NB4 (cell line): Measurements from ENCODE around the gene OR10H1.
A peak's percentile ranks its signal among the peaks of the same experiment; 100 is the strongest.
"Not testable (repeated sequence)": the region's sequence is repeated elsewhere in the genome, so short reads cannot be mapped to it uniquely, and the experiment has no call there.

ENCODE experiments used
- DNase-seq: peaks from one replicate; pipeline ENCODE4 v3.0.0; 2010; ENCODE audit warnings: low read depth
- H3K4me3 ChIP-seq: one replicate; pipeline ENCODE4 v1.5.1; 2011; ENCODE audit warnings: mild to moderate bottlenecking, low read depth, low read length, moderate library complexity
- CTCF ChIP-seq: IDR thresholded peaks from one replicate; pipeline ENCODE4 v1.5.1; 2012; ENCODE audit warnings: low read depth, low read length
- MYC ChIP-seq: IDR thresholded peaks from 2 replicates; pipeline ENCODE4 v1.6.1; 2011; ENCODE audit warnings: low read depth, low read length
- POLR2A ChIP-seq: IDR thresholded peaks from 2 replicates; pipeline ENCODE4 v1.6.1; 2011; ENCODE audit warnings: mild to moderate bottlenecking; ENCODE audit not compliant: insufficient read length; ENCODE audit errors: extremely low read depth
- TF ChIP-seq, protein P1 (sequence below): IDR thresholded peaks from 2 replicates; pipeline ENCODE4 v1.6.1; 2011; ENCODE audit warnings: low read depth, low read length

OR10H1 gene

DNA sequence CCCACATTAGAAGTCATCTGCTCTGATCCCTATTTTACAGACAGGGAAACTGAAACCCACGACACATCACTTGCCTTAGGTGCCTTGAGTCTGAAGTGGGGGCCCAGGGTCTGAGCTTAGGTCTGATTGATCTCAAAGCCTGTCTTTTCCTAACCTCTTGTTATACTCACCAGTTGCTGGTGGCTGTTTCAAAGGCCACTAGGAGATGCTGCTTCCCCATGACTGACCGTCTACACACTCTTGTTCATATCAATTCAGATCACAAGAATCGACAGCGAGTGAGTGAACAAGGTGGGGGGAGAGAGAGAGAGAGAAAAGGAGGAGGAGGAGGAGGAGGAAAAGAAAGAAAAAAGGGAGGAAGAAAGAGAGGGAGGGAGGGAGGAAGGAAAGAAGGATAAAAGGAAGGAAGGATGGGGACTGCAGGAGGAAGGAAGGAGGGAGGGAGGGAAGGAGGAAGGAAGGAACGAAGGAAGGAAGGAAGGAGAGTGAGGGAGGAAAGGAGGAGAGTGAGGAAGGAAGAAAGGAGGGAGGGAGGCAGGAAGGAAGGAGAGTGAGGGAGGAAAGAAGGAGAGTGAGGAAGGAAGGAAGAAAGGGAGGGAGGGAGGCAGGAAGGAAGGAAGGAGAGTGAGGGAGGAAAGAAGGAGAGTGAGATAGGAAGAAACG lies 3.3 kb downstream of the OR10H1 start:
- peak; percentile 40 for DNase-seq
- H3K4me3 ChIP-seq: no peak overlapping the region
- TF ChIP-seq POLR2A (no peak), CTCF (peak; percentile 35)
- TF ChIP-seq, protein P1, sequence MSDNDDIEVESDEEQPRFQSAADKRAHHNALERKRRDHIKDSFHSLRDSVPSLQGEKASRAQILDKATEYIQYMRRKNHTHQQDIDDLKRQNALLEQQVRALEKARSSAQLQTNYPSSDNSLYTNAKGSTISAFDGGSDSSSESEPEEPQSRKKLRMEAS: no peak

DNA sequence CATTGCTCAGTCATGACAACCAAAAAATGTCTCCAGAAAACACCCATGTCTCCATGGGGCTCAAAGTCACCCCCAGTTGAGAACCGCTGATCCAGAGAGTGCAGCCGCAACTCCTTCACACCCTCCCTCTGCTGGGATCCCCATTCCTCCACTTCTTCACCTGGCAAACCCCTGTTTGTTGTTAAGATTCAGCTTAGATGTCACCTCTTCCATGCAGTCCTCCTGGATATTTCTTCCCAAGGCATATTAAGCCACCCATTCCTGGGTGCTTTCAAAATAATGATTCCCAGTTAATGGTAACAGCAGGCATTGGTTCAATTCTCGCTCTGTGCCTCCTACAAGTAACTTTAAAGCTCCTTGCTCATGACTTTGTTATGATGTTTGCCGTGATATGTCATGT lies 4.0 kb downstream of the OR10H1 start:
- no peak for DNase-seq
- no peak overlapping the region for H3K4me3 ChIP-seq
- TF ChIP-seq POLR2A (no peak), MYC (no peak), CTCF (no peak)
- TF ChIP-seq, protein P1: no peak

DNA sequence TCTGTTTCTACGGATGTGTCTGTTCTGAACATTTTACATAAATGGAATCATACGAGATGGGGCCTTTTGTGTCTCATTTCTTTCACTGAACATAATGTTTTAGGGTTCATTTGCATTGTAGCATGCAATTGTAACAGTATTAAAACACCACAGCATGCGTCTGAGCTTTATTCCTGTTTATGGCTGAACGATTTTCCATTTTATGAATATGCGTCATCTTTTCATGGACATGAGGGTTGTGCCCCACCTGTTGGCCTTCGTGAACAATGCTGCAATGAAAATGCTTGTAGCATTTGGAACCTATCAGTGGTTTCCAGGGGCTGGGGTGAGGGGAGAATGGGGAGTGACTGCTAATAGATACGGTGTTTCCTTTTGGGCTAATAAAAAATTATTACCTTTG lies 5.1 kb downstream of the OR10H1 start:
- H3K4me3 ChIP-seq: no peak overlapping the region
- DNase-seq: peak; percentile 19
- TF ChIP-seq POLR2A: no peak
- TF ChIP-seq CTCF: peak; percentile 10

DNA sequence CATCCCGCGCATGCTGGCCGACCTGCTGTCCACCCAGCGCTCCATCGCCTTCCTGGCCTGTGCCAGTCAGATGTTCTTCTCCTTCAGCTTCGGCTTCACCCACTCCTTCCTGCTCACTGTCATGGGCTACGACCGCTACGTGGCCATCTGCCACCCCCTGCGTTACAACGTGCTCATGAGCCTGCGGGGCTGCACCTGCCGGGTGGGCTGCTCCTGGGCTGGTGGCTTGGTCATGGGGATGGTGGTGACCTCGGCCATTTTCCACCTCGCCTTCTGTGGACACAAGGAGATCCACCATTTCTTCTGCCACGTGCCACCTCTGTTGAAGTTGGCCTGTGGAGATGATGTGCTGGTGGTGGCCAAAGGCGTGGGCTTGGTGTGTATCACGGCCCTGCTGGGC lies 21.2 kb downstream of the OR10H1 start:
- not testable (repeated sequence) for H3K4me3 ChIP-seq, DNase-seq

GRCh38 chr19:15790096-15790495 lies 25.4 kb downstream of the OR10H1 start:
- DNase-seq: no peak
- TF ChIP-seq, protein P1: no peak
- no peak for TF ChIP-seq POLR2A
- no peak for TF ChIP-seq MYC
- no peak for TF ChIP-seq CTCF
- H3K4me3 ChIP-seq: no peak overlapping the region

- no peak for DNase-seq
- no peak overlapping the region for H3K4me3 ChIP-seq
- TF ChIP-seq, protein P1: no peak
Observed at GRCh38 chr19:15788594-15789270, 26.7 kb downstream of the OR10H1 start.

- TF ChIP-seq MYC (no peak), POLR2A (no peak), CTCF (no peak)
- TF ChIP-seq, protein P1: no peak
- no peak within 1 kb of the TSS for H3K4me3 ChIP-seq
- DNase-seq: no peak
Observed at GRCh38 chr19:15787611-15788155, 27.8 kb downstream of the OR10H1 start, which contains the start of gene OR10H5. Gene OR10H5, plus strand, starts transcription at chr19:15787661. Its CDS starts 6,388 bp downstream, at chr19:15794049.

GRCh38 chr19:15782896-15783295 lies 32.6 kb downstream of the OR10H1 start:
- not testable (repeated sequence) for H3K4me3 ChIP-seq, DNase-seq
